Motor neuron (in vitro differentiated cells): ENCODE data around the gene GNAQ. TPM values are rescaled to one million over a fixed set of nuclear protein-coding genes. Genes with fewer than 3 reads are reported as not detected.
"Not testable (repeated sequence)": the region's sequence is repeated elsewhere in the genome, so short reads cannot be mapped to it uniquely, and the experiment has no call there.

Experiments used
- ATAC-seq, 8 experiments: fragments of 200-7000 bp; cut with Tn5 transposase; replicated peaks in 6 of 8; 2 replicates each; pipeline ENCODE4 v1.8.0; 2021; ENCODE audit warnings: mild to moderate bottlenecking in 8 of 8, moderate library complexity in 8 of 8
- H3K27ac ChIP-seq, 2 donors: fragments of 250-450 bp; sonication (Bioruptor Pico); 2 replicates each; pipeline ENCODE4 v1.9.0; 2021; ENCODE audit warnings: antibody characterized with exemption in 2 of 2, mild to moderate bottlenecking in 2 of 2, moderate library complexity in 1 of 2
- H3K4me1 ChIP-seq, 2 donors: fragments of 250-450 bp; sonication (Bioruptor Pico); replicated peaks in 1 of 2; 2 replicates each; pipeline ENCODE4 v1.6.1; 2021; ENCODE audit warnings: antibody characterized with exemption in 2 of 2, mild to moderate bottlenecking in 2 of 2, moderate library complexity in 1 of 2
- H3K4me3 ChIP-seq, 5 donors: fragments of 250-450 bp; sonication (Bioruptor Pico); 2 replicates each; pipeline ENCODE4 v1.9.0; 2021; ENCODE audit warnings: antibody characterized with exemption in 5 of 5, mild to moderate bottlenecking in 5 of 5, moderate library complexity in 4 of 5
- WGBS, 10 experiments: fragments of 450-650 bp; shearing (Covaris generic); methylation state at CpG; one replicate each; pipeline ENCODE4 v1.0.0; 2022; 5-methylcytosine and 5-hydroxymethylcytosine counted together
- in situ Hi-C, 9 experiments: fragments of 400-800 bp; cut with MboI; loops; one replicate each; pipeline ENCODE4 v1.15.0; 2021; ENCODE audit warnings: low sequenced_read_pairs in 9 of 9, low pct_unique_long_range_greater_than_20kb in 2 of 9; ENCODE audit not compliant: unreplicated experiment in 9 of 9
- total RNA-seq, 8 experiments: library from RNA; unstranded; fragments of 300-600 nt; gene quantifications; 2 replicates each; pipeline versions ENCODE4 v1.2.3 to v1.2.4, GENCODE V29; 2022

The GNAQ gene
- total RNA-seq, 8 experiments from 2014 or later, result 10.5 to 84.7 (median 37.9) TPM

GRCh38 chr9:77721156-77721555 is 310.5 kb downstream of the GNAQ start:
- WGBS, 10 experiments, result 60 to 100% (median 85%) methylated on average over 1 to 5 of the region's 11 CpGs; no CpG with 5 or more reads in 5 of the 10 experiments
- in situ Hi-C loops, ATAC-seq, H3K27ac ChIP-seq, H3K4me3 ChIP-seq: not testable (repeated sequence)
- H3K4me1 ChIP-seq, result peaks cover 10 to 12% of the 10 kb centered on the region in 2 donors

- peaks cover 10 to 15% of the 10 kb centered on the region in 2 donors for H3K4me1 ChIP-seq
- no peak for ATAC-seq
- no peak overlapping the region for H3K27ac ChIP-seq
- in situ Hi-C loops, result no loop called here
- H3K4me3 ChIP-seq, result no peak overlapping the region
- WGBS, 10 experiments, result 0 to 66% (median 41%) methylated on average over 1 to 3 of the region's 3 CpGs; no CpG with 5 or more reads in 3 of the 10 experiments
These were observed 312.3 kb downstream of the GNAQ start for GRCh38 chr9:77719321-77719720.

- peaks cover 10 to 20% of the 10 kb centered on the region in 2 donors for H3K4me1 ChIP-seq
- in situ Hi-C loops, H3K4me3 ChIP-seq, H3K27ac ChIP-seq: not testable (repeated sequence)
- 0 to 87% (median 29%) methylated on average over 1 to 4 of the region's 5 CpGs; no CpG with 5 or more reads in 3 of the 10 experiments for WGBS, 10 experiments
- ATAC-seq, result peak in 2 of 8 experiments; percentile 11 to 16
These were observed 313.3 kb downstream of the GNAQ start for GRCh38 chr9:77718298-77718640.

- peak in 6 of 8 experiments; percentile 23 to 93 (median 46) for ATAC-seq
- in situ Hi-C loops, H3K27ac ChIP-seq, H3K4me3 ChIP-seq: not testable (repeated sequence)
- WGBS, 10 experiments, result 20 to 60% (median 40%) methylated on average over 1 to 3 of the region's 5 CpGs; no CpG with 5 or more reads in 4 of the 10 experiments
- H3K4me1 ChIP-seq, result peaks cover 10 to 20% of the 10 kb centered on the region in 2 donors
These were observed 313.9 kb downstream of the GNAQ start for GRCh38 chr9:77717608-77718297.

- Histone ChIP-seq H3K27ac (no peak overlapping the region), H3K4me3 (no peak overlapping the region), H3K4me1 (peaks cover 8 to 15% of the 10 kb centered on the region in 2 donors)
- in situ Hi-C loops, result no loop called here
- WGBS, 10 experiments, result 20 to 94% (median 56%) methylated on average over 1 to 4 of the region's 4 CpGs; no CpG with 5 or more reads in 1 of the 10 experiments
- ATAC-seq, result peak in 2 of 8 experiments; percentile 13 to 19
These were observed 317.5 kb downstream of the GNAQ start for GRCh38 chr9:77714077-77714549.

GRCh38 chr9:77712533-77713130 is 319.0 kb downstream of the GNAQ start:
- Histone ChIP-seq H3K27ac (no peak overlapping the region), H3K4me3 (no peak overlapping the region), H3K4me1 (peaks cover 2 to 11% of the 10 kb centered on the region in 2 donors)
- in situ Hi-C loops, result no loop called here
- WGBS, 10 experiments, result 43 to 100% (median 89%) methylated on average over 2 to 7 of the region's 9 CpGs; no CpG with 5 or more reads in 1 of the 10 experiments
- peak in 2 of 8 experiments; percentile 19 to 31 for ATAC-seq

- 60 to 80% methylated on average over 1 of the region's 1 CpG; no CpG with 5 or more reads in 8 of the 10 experiments for WGBS, 10 experiments
- in situ Hi-C loops, result no loop called here
These were observed 320.5 kb downstream of the GNAQ start for GRCh38 chr9:77710965-77711648.

GRCh38 chr9:77710316-77710715 is 321.3 kb downstream of the GNAQ start:
- WGBS, 10 experiments, result 50 to 100% (median 70%) methylated on average over 1 to 2 of the region's 2 CpGs; no CpG with 5 or more reads in 2 of the 10 experiments
- in situ Hi-C loops, result no loop called here
- H3K4me1 ChIP-seq, result peaks cover 0 to 8% of the 10 kb centered on the region in 2 donors
- H3K4me3 ChIP-seq, result no peak overlapping the region
- no peak overlapping the region for H3K27ac ChIP-seq
- ATAC-seq, result no peak

More at GRCh38 chr9:77710965-77711648, 320.5 kb downstream of the GNAQ start:
- no peak for ATAC-seq
- no peak overlapping the region for H3K27ac ChIP-seq
- H3K4me3 ChIP-seq, result no peak overlapping the region
- H3K4me1 ChIP-seq, result peaks cover 0 to 8% of the 10 kb centered on the region in 2 donors

GRCh38 chr9:77708064-77708815 is 323.4 kb downstream of the GNAQ start:
- peak in 2 of 8 experiments; percentile 80 to 82 for ATAC-seq
- no peaks in the 10 kb centered on the region for H3K4me1 ChIP-seq
- in situ Hi-C loops, result no loop called here
- H3K27ac ChIP-seq, result no peak overlapping the region
- 2 to 100% (median 82%) methylated on average over 1 of the region's 1 CpG; no CpG with 5 or more reads in 1 of the 10 experiments for WGBS, 10 experiments
- no peak overlapping the region for H3K4me3 ChIP-seq

- ATAC-seq, result peak in 2 of 8 experiments; percentile 92 to 94
- Histone ChIP-seq H3K4me3 (no peak overlapping the region), H3K27ac (no peak overlapping the region), H3K4me1 (no peaks in the 10 kb centered on the region)
- in situ Hi-C loops, result no loop called here
- 0 to 100% (median 88%) methylated on average over 1 to 6 of the region's 6 CpGs for WGBS, 10 experiments
These were observed 324.1 kb downstream of the GNAQ start for GRCh38 chr9:77707383-77708063.

GRCh38 chr9:77705636-77706035 is 326.0 kb downstream of the GNAQ start:
- no peak overlapping the region for H3K4me3 ChIP-seq
- no peak overlapping the region for H3K27ac ChIP-seq
- ATAC-seq, result no peak
- in situ Hi-C loops, result no loop called here
- no peaks in the 10 kb centered on the region for H3K4me1 ChIP-seq
